Immature natural killer cell (primary cell): ENCODE data around the gene FOSL1. TPM values are rescaled to one million over a fixed set of nuclear protein-coding genes. Genes with fewer than 3 reads are reported as not detected.

Experiments used
- DNase-seq, 3 donors: peaks; one replicate each; pipeline ENCODE4 v3.0.0; 2022; ENCODE audit warnings: mixed read lengths in 1 of 3
- H3K27ac Mint-ChIP-seq, 6 donors: one replicate each; pipeline ENCODE4 v1.8.0; 2020; ENCODE audit warnings: mixed read lengths in 6 of 6, mild to moderate bottlenecking in 5 of 6, inconsistent platforms in 4 of 6, moderate library complexity in 3 of 6
- H3K27me3 Mint-ChIP-seq, 3 donors: one replicate each; pipeline ENCODE4 v1.8.0; 2020 to 2021; ENCODE audit warnings: low read depth in 3 of 3, mild to moderate bottlenecking in 3 of 3, mixed read lengths in 3 of 3, moderate library complexity in 3 of 3, inconsistent platforms in 1 of 3
- H3K36me3 Mint-ChIP-seq, 3 donors: one replicate each; pipeline ENCODE4 v1.8.0; 2020; ENCODE audit warnings: mixed read lengths in 3 of 3, inconsistent platforms in 2 of 3, mild to moderate bottlenecking in 2 of 3
- H3K4me1 Mint-ChIP-seq, 2 donors: one replicate each; pipeline ENCODE4 v1.8.0; 2020; ENCODE audit warnings: inconsistent platforms in 2 of 2, mild to moderate bottlenecking in 2 of 2, mixed read lengths in 2 of 2, moderate library complexity in 1 of 2
- H3K4me3 Mint-ChIP-seq, 5 donors: one replicate each; pipeline ENCODE4 v1.8.0; 2020; ENCODE audit warnings: mild to moderate bottlenecking in 5 of 5, mixed read lengths in 5 of 5, inconsistent platforms in 3 of 5, moderate library complexity in 3 of 5
- H3K9me3 Mint-ChIP-seq, 6 donors: one replicate each; pipeline ENCODE4 v1.8.0; 2020; ENCODE audit warnings: mild to moderate bottlenecking in 6 of 6, mixed read lengths in 6 of 6, inconsistent platforms in 4 of 6, moderate library complexity in 3 of 6
- polyA plus RNA-seq, 3 donors: library from polyadenylated mRNA; unstranded; fragments of 300-500 nt; fragmentation: Illumina TruSeq; gene quantifications; one replicate each; pipeline ENCODE4 v1.2.3, GENCODE V29; 2021

FOSL1 gene
- polyA plus RNA-seq, 3 donors from 2014 or later = 0.13 to 0.30 (median 0.17) TPM

DNA sequence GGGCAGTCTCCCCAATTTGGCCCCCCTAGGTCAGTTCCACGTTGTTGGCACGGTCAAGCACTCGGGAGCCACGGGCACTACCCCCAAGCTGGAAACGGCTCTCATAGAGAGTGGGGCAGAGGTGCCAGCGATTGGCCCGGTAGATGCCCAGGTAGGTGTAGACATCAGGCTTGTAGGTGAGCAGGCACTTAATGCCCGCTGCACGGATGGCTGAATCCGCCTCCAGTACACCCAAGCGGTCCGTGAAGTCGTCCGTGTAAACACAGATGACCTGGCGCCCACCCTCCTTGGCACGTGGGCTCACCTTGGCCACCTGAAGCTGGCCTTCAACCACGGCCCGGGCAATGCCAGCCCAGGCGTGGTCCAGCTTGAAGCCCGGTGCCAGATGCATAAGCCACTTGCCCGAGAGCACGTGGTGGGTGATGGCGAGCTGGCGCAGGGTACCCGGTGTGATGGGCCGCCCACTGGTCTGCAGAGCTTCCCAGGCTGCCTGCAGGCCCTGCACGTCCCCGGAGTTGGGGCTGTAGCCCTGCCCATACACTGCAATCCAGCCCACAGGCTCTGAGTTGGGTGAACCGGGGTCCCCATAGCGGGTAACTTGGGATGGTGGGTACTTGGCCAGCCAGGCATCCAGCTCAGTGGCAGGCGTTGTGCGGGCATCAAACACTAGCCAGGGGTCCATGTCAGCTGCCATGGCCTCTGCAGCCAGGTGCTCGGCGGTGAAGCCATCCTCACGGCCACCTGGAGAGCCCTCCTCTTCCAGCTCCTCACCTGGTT, 17.4 kb upstream of the FOSL1 start:
- peak overlapping the region; percentile 17 to 91 (median 86) for H3K27ac Mint-ChIP-seq
- H3K27me3 Mint-ChIP-seq = peaks cover 2 to 15% (median 9%) of the 10 kb centered on the region in 3 donors
- peak overlapping the region; percentile 82 to 90 (median 88) for H3K4me3 Mint-ChIP-seq
- DNase-seq = no peak
- peaks cover 0 to 1% (median 0%) of the 10 kb centered on the region in 6 donors for H3K9me3 Mint-ChIP-seq
- H3K4me1 Mint-ChIP-seq = peaks cover 37 to 48% of the 10 kb centered on the region in 2 donors
- peaks cover 1 to 10% (median 6%) of the 10 kb centered on the region in 3 donors for H3K36me3 Mint-ChIP-seq

DNA sequence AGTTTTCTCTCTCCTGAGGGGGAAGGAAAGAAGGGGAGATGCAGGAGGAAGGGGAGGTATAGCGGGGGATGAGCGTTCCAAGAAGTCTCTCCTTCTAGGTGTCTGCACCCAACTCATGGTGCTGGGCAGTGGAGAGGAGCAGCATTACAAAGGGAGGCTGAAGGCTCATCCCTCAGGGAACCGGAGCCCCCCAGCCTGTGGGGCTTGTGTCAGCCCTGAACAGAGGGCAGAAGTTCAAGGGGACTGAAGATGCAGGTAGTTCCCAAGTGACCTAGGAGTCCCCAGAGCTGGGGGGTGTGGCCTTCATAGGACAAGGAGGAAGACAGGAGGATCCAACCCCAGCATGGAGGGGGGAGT, 16.9 kb upstream of the FOSL1 start:
- peaks cover 32 to 43% of the 10 kb centered on the region in 2 donors for H3K4me1 Mint-ChIP-seq
- H3K4me3 Mint-ChIP-seq = peak overlapping the region; percentile 53 to 90 (median 88)
- H3K36me3 Mint-ChIP-seq = peaks cover 0 to 5% (median under 1%) of the 10 kb centered on the region in 3 donors
- peaks cover 0 to 1% (median 0%) of the 10 kb centered on the region in 6 donors for H3K9me3 Mint-ChIP-seq
- H3K27ac Mint-ChIP-seq = peak overlapping the region; percentile 34 to 71 (median 58)
- DNase-seq = no peak
- H3K27me3 Mint-ChIP-seq = peaks cover 2 to 13% (median 9%) of the 10 kb centered on the region in 3 donors

DNA sequence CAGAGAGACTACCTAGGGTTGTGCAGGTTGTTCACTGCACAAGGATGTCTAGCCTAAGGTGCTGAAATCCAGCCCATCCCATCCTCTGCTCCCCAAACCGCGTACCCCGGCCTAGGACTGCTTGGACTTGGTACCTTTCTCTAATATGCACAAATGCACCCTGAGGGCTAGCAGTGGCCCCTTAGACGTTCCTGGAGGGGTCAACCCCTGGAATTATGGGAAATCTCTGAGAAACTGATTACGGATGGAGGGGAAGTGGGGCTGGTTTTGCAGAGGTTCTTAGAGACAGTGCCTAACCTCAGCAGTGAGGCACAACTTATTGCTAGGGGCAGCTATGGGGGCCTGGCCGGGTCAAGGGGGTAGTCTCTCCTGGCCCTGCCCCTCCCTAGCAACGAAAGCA, 16.2 kb upstream of the FOSL1 start:
- Mint-ChIP-seq H3K4me1 (peaks cover 32 to 40% of the 10 kb centered on the region in 2 donors), H3K36me3 (peaks cover 0 to 4% (median 0%) of the 10 kb centered on the region in 3 donors), H3K9me3 (no peaks in the 10 kb centered on the region), H3K4me3 (peak overlapping the region; percentile 53 to 90 (median 88)), H3K27me3 (peaks cover 2 to 13% (median 9%) of the 10 kb centered on the region in 3 donors), H3K27ac (peak overlapping the region in 4 of 6 donors; percentile 3 to 70 (median 46))
- no peak for DNase-seq

GRCh38 chr11:65915821-65916251, 15.6 kb upstream of the FOSL1 start:
- H3K4me3 Mint-ChIP-seq = peak overlapping the region in 1 of 5 donors; percentile 89
- peaks cover 31 to 39% of the 10 kb centered on the region in 2 donors for H3K4me1 Mint-ChIP-seq
- H3K27me3 Mint-ChIP-seq = peaks cover 2 to 13% (median 9%) of the 10 kb centered on the region in 3 donors
- no peak for DNase-seq
- H3K36me3 Mint-ChIP-seq = peaks cover 0 to 4% (median 0%) of the 10 kb centered on the region in 3 donors
- no peaks in the 10 kb centered on the region for H3K9me3 Mint-ChIP-seq
- H3K27ac Mint-ChIP-seq = no peak overlapping the region

DNA sequence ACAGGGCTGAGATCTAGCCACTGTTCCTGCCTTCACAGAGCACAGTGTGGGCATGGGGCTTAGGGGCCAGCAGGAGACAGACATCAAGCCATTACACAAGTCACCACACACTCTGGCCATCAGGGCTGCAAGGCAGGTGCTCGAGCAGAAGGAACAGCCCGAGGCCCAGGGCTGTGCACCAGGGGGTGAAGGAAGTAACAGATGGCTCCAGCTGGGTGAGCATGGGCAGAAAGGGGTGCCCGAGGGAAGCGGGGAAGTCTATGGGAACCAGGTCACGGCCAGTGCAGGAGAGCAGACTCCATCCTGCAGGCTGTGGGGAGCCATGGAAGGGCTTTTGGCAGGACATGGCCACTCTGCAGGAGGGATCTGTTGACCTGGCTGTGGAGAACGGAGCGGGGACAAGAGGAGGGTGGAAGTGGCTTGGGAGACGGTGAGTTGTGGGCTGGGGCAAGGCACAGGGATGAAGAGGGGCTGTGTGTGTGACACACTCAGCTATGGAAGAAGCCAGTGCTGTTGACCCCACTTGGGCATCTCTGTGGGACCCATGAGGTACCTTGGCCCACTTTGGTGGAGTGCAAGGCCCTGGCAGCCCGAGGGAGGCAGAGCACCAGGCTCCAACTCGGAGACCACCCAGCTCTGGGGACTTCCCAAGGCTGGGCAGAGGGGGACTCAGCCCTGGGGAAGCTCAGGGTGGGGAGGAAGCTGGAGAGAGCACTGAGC, 15.1 kb upstream of the FOSL1 start:
- peaks cover 0 to 4% (median 0%) of the 10 kb centered on the region in 3 donors for H3K36me3 Mint-ChIP-seq
- peak overlapping the region in 1 of 5 donors; percentile 15 for H3K4me3 Mint-ChIP-seq
- no peaks in the 10 kb centered on the region for H3K9me3 Mint-ChIP-seq
- peaks cover 26 to 33% of the 10 kb centered on the region in 2 donors for H3K4me1 Mint-ChIP-seq
- peaks cover 2 to 11% (median 9%) of the 10 kb centered on the region in 3 donors for H3K27me3 Mint-ChIP-seq
- DNase-seq = no peak
- H3K27ac Mint-ChIP-seq = peak overlapping the region in 3 of 6 donors; percentile 26 to 77 (median 52)

GRCh38 chr11:65912845-65913244, 12.7 kb upstream of the FOSL1 start:
- no peak overlapping the region for H3K27ac Mint-ChIP-seq
- H3K4me3 Mint-ChIP-seq = no peak overlapping the region
- peaks cover 2 to 5% (median 3%) of the 10 kb centered on the region in 3 donors for H3K27me3 Mint-ChIP-seq
- no peak for DNase-seq
- H3K4me1 Mint-ChIP-seq = peaks cover 22 to 27% of the 10 kb centered on the region in 2 donors
- no peaks in the 10 kb centered on the region for H3K9me3 Mint-ChIP-seq
- H3K36me3 Mint-ChIP-seq = peaks cover 0 to 4% (median 0%) of the 10 kb centered on the region in 3 donors

GRCh38 chr11:65911682-65912568, 11.7 kb upstream of the FOSL1 start:
- no peak overlapping the region for H3K4me3 Mint-ChIP-seq
- H3K36me3 Mint-ChIP-seq = peaks cover 0 to 2% (median 0%) of the 10 kb centered on the region in 3 donors
- DNase-seq = no peak
- no peak overlapping the region for H3K27ac Mint-ChIP-seq
- peaks cover 2 to 5% (median 3%) of the 10 kb centered on the region in 3 donors for H3K27me3 Mint-ChIP-seq
- no peaks in the 10 kb centered on the region for H3K9me3 Mint-ChIP-seq
- H3K4me1 Mint-ChIP-seq = peaks cover 18 to 22% of the 10 kb centered on the region in 2 donors

GRCh38 chr11:65907878-65908277, 7.7 kb upstream of the FOSL1 start:
- Mint-ChIP-seq H3K9me3 (no peaks in the 10 kb centered on the region), H3K4me1 (peaks cover 0 to 4% of the 10 kb centered on the region in 2 donors), H3K36me3 (no peaks in the 10 kb centered on the region)

DNA sequence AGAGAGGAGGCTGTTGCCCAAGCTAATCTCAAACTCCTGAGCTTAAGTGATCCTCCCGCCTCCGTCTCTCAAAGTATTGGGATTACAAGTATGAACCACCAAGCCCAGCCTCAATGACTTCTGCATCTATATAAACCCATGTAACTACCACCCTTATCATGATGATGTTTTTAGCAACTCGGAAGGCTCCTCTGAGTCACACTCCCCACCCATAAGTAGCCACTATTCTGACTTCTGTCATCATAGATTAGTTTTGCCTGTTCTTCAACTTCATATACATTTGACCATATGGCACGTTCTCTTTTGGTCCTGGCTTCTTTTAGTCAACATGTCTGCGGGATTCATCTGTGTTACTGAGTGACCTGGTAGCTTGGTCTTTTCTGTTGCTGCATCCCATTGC, 6.4 kb upstream of the FOSL1 start:
- H3K4me1 Mint-ChIP-seq = peaks cover 9 to 13% of the 10 kb centered on the region in 2 donors
- H3K27ac Mint-ChIP-seq = no peak overlapping the region
- H3K4me3 Mint-ChIP-seq = no peak overlapping the region

More at GRCh38 chr11:65907878-65908277, 7.7 kb upstream of the FOSL1 start:
- Mint-ChIP-seq H3K4me3 (no peak overlapping the region), H3K27me3 (peaks cover 3 to 8% (median 5%) of the 10 kb centered on the region in 3 donors), H3K27ac (no peak overlapping the region)
- DNase-seq = no peak

GRCh38 chr11:65903715-65904114, 3.5 kb upstream of the FOSL1 start:
- peak overlapping the region in 4 of 6 donors; percentile 1 to 56 (median 50) for H3K27ac Mint-ChIP-seq
- H3K4me3 Mint-ChIP-seq = no peak overlapping the region
- peaks cover 5 to 23% (median 8%) of the 10 kb centered on the region in 3 donors for H3K27me3 Mint-ChIP-seq
- no peaks in the 10 kb centered on the region for H3K36me3 Mint-ChIP-seq
- no peak for DNase-seq
- H3K9me3 Mint-ChIP-seq = no peaks in the 10 kb centered on the region
- peaks cover 23 to 25% of the 10 kb centered on the region in 2 donors for H3K4me1 Mint-ChIP-seq

More for the DNA sequence above, 6.4 kb upstream of the FOSL1 start:
- Mint-ChIP-seq H3K36me3 (no peaks in the 10 kb centered on the region), H3K27me3 (peaks cover 8 to 19% (median 8%) of the 10 kb centered on the region in 3 donors), H3K9me3 (no peaks in the 10 kb centered on the region)
- no peak for DNase-seq

DNA sequence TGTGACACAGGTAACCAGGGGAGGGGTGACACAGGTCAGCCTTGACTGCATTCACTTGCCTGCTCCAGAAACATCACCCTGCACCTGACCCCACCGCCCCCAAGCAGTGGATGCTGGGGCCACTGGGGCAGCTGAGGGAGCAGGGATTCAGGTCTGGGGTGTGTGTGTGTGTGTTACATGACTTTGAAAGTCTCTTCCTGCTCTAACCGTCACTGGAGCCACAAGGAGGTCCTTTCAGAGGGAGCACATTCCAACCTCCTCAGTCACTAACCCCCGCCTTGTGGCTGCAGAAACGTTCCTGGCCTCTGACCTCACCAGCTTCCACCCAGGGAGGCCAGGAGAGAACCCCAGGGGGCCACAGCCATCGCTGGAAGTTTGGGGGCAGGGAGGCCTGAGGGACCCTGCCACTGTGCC, 2.9 kb upstream of the FOSL1 start:
- Mint-ChIP-seq H3K9me3 (no peaks in the 10 kb centered on the region), H3K36me3 (no peaks in the 10 kb centered on the region), H3K27me3 (peaks cover 5 to 23% (median 8%) of the 10 kb centered on the region in 3 donors), H3K4me3 (no peak overlapping the region), H3K27ac (peak overlapping the region in 4 of 6 donors; percentile 55 to 97 (median 90)), H3K4me1 (peaks cover 24 to 28% of the 10 kb centered on the region in 2 donors)
- no peak for DNase-seq

- Mint-ChIP-seq H3K36me3 (no peaks in the 10 kb centered on the region), H3K4me1 (peaks cover 30 to 33% of the 10 kb centered on the region in 2 donors), H3K4me3 (peak overlapping the region; percentile 64 to 79 (median 67)), H3K9me3 (no peaks in the 10 kb centered on the region), H3K27me3 (peaks cover 7 to 28% (median 11%) of the 10 kb centered on the region in 3 donors), H3K27ac (peak overlapping the region; percentile 84 to 97 (median 92))
- DNase-seq = no peak
These were observed 652 bp upstream of the FOSL1 start for GRCh38 chr11:65900899-65901180.
